IPS-NIHi11 (cell line): ENCODE measurements around the gene SPRR4.

Experiments
- DNase-seq: peaks from one replicate; pipeline ENCODE4 v3.0.0; 2012; ENCODE audit warnings: mixed read lengths, low spot score

SPRR4 gene

GRCh38 chr1:152970495-152970894 is at the start of gene SPRR4:
Gene SPRR4 (plus strand): TSS chr1:152970648. CDS start chr1:152971891, 1,243 bp downstream.
- no peak for DNase-seq

GRCh38 chr1:152924191-152924590 is 46.3 kb upstream of the SPRR4 start:
- DNase-seq, result no peak

- no peak for DNase-seq
Observed at GRCh38 chr1:152926091-152926490, 44.4 kb upstream of the SPRR4 start.

- no peak for DNase-seq
Observed at GRCh38 chr1:152928671-152929070, 41.8 kb upstream of the SPRR4 start.

- DNase-seq, result no peak
Observed at GRCh38 chr1:152932170-152932811, 38.2 kb upstream of the SPRR4 start.

GRCh38 chr1:152933196-152933595 is 37.3 kb upstream of the SPRR4 start:
- no peak for DNase-seq

GRCh38 chr1:152940614-152941013 is 29.8 kb upstream of the SPRR4 start:
- DNase-seq, result no peak

GRCh38 chr1:152941037-152941711 is 29.3 kb upstream of the SPRR4 start:
- DNase-seq, result no peak

GRCh38 chr1:152942161-152942560 is 28.3 kb upstream of the SPRR4 start:
- no peak for DNase-seq

- DNase-seq, result no peak
Observed at GRCh38 chr1:152946248-152946647, 24.2 kb upstream of the SPRR4 start.

- DNase-seq, result no peak
Observed at GRCh38 chr1:152946651-152947256, 23.7 kb upstream of the SPRR4 start, which contains the start of gene SPRR5. Gene SPRR5 (plus strand): TSS chr1:152947206. CDS start chr1:152948555, 1,349 bp downstream.

- no peak for DNase-seq
Observed at GRCh38 chr1:152951711-152952110, 18.7 kb upstream of the SPRR4 start.

- no peak for DNase-seq
Observed at GRCh38 chr1:152953761-152954160, 16.7 kb upstream of the SPRR4 start.

GRCh38 chr1:152954436-152954835 is 16.0 kb upstream of the SPRR4 start:
- DNase-seq, result no peak

- DNase-seq, result no peak
Observed at GRCh38 chr1:152957561-152957960, 12.9 kb upstream of the SPRR4 start.

- no peak for DNase-seq
Observed at GRCh38 chr1:152959273-152959672, 11.2 kb upstream of the SPRR4 start.

GRCh38 chr1:152959801-152960451 is 10.5 kb upstream of the SPRR4 start:
- no peak for DNase-seq

GRCh38 chr1:152960452-152961044 is 9.9 kb upstream of the SPRR4 start:
- DNase-seq, result no peak

GRCh38 chr1:152961226-152961891 is 9.1 kb upstream of the SPRR4 start:
- no peak for DNase-seq

GRCh38 chr1:152962876-152963415 is 7.5 kb upstream of the SPRR4 start:
- DNase-seq, result no peak

GRCh38 chr1:152964536-152964935 is 5.9 kb upstream of the SPRR4 start:
- DNase-seq, result no peak

GRCh38 chr1:152965853-152966252 is 4.6 kb upstream of the SPRR4 start:
- no peak for DNase-seq
